Upper lobe of left lung (tissue), 6 donors: Measurements from ENCODE around the gene COL15A1. TPM values are rescaled to one million over a fixed set of nuclear protein-coding genes. Genes with fewer than 3 reads are reported as not detected.

Experiments
- ATAC-seq, 2 donors: fragments of 200-7000 bp; cut with Tn5 transposase; one replicate each; pipeline ENCODE4 v1.9.1; 2022; ENCODE audit warnings: mild to moderate bottlenecking in 2 of 2, moderate library complexity in 2 of 2; ENCODE audit not compliant: low FRiP score in 2 of 2
- DNase-seq, 2 donors: peaks; one replicate each; pipeline ENCODE4 v3.0.0-alpha.2; 2019 to 2020
- H3K27ac ChIP-seq, 4 donors: fragments of 200-600 bp; sonication (generic); one replicate each; pipeline ENCODE4 v1.5.1; 2016 to 2019
- H3K27me3 ChIP-seq, 4 donors: fragments of 200-600 bp; sonication (generic); one replicate each; pipeline ENCODE4 v1.5.1; 2017 to 2019
- H3K36me3 ChIP-seq, 4 donors: fragments of 200-600 bp; sonication (generic); one replicate each; pipeline ENCODE4 v1.5.1; 2016 to 2019
- H3K4me1 ChIP-seq, 4 donors: fragments of 200-600 bp; sonication (generic); one replicate each; pipeline ENCODE4 v1.5.1; 2018 to 2019
- H3K4me3 ChIP-seq, 4 donors: fragments of 200-600 bp; sonication (generic); one replicate each; pipeline ENCODE4 v1.5.1; 2017 to 2019; ENCODE audit warnings: mild to moderate bottlenecking in 2 of 4, moderate library complexity in 1 of 4
- H3K9me3 ChIP-seq, 4 donors: fragments of 200-600 bp; sonication (generic); one replicate each; pipeline ENCODE4 v1.5.1; 2018 to 2019
- CTCF ChIP-seq, 6 experiments: fragments of 450-650 bp in 4 of 6; fragments of 200-600 bp in 2 of 6; sonication (generic) in 2 of 6; IDR thresholded peaks; one replicate each; pipeline ENCODE4 v1.5.1; 2016 to 2019; ENCODE audit warnings: antibody characterized with exemption in 6 of 6
- EP300 ChIP-seq, 4 donors: sonication (generic); formaldehyde crosslinking; IDR thresholded peaks; one replicate each; pipeline ENCODE4 v1.5.1; 2017; ENCODE audit warnings: antibody characterized with exemption in 4 of 4, control low read depth in 2 of 4
- POLR2A ChIP-seq, 4 donors: fragments of 450-650 bp; IDR thresholded peaks; one replicate each; pipeline ENCODE4 v1.5.1; 2016 to 2017; ENCODE audit warnings: antibody characterized with exemption in 4 of 4, mild to moderate bottlenecking in 2 of 4
- POLR2AphosphoS5 ChIP-seq, 2 donors: sonication (generic); formaldehyde crosslinking; IDR thresholded peaks; one replicate each; pipeline ENCODE4 v1.5.1; 2017; ENCODE audit warnings: antibody characterized with exemption in 2 of 2
- WGBS, 2 donors: methylation state at CpG; one replicate each; pipeline ENCODE4 v1.1.5; 2017 to 2018; 5-methylcytosine and 5-hydroxymethylcytosine counted together
- total RNA-seq, 6 donors: library from RNA; depleted of rRNA in 4 of 6; stranded (reverse); fragments of >200 nt in 4 of 6; gene quantifications; one replicate each; pipeline versions ENCODE4 v1.1.0 to v1.2.1, GENCODE V29; 2016 to 2021
- donor health status: DM: no; HTN: no; CAD: no; lungs with moderate emphysema.
- donor health status: DM: no; HTN: yes; CAD: no; lungs with severe emphysema.

COL15A1 gene
- total RNA-seq, 6 donors from 2014 or later, result 1.0 to 17.9 (median 2.7) TPM

GRCh38 chr9:98913044-98913443 is 30.7 kb upstream of the COL15A1 start:
- Histone ChIP-seq H3K36me3 (no peaks in the 10 kb centered on the region), H3K27me3 (no peaks in the 10 kb centered on the region), H3K9me3 (no peaks in the 10 kb centered on the region), H3K4me1 (peaks cover 7 to 17% (median 10%) of the 10 kb centered on the region in 4 donors), H3K27ac (no peak overlapping the region), H3K4me3 (no peak overlapping the region)
- no peak for DNase-seq
- no peak for ATAC-seq
- WGBS, 2 donors, result 56 to 60% methylated on average over 4 of the region's 4 CpGs
- TF ChIP-seq POLR2A (IDR thresholded peaks at IDR 0.05) (no peak), CTCF (IDR thresholded peaks at IDR 0.05) (no peak), EP300 (IDR thresholded peaks at IDR 0.05) (no peak), POLR2AphosphoS5 (IDR thresholded peaks at IDR 0.05) (no peak)

- Histone ChIP-seq H3K4me1 (peaks cover under 1 to 11% (median 4%) of the 10 kb centered on the region in 4 donors), H3K27me3 (no peaks in the 10 kb centered on the region), H3K4me3 (no peak overlapping the region), H3K9me3 (no peaks in the 10 kb centered on the region), H3K27ac (no peak overlapping the region), H3K36me3 (no peaks in the 10 kb centered on the region)
- TF ChIP-seq POLR2A (IDR thresholded peaks at IDR 0.05) (no peak), EP300 (IDR thresholded peaks at IDR 0.05) (no peak), CTCF (IDR thresholded peaks at IDR 0.05) (no peak), POLR2AphosphoS5 (IDR thresholded peaks at IDR 0.05) (no peak)
- DNase-seq, result no peak
- ATAC-seq, result no peak
- 94 to 95% methylated on average over 7 of the region's 7 CpGs for whole genome bisulfite sequencing, 2 donors
Observed at GRCh38 chr9:98913705-98914104, 30.0 kb upstream of the COL15A1 start.

- Histone ChIP-seq H3K36me3 (no peaks in the 10 kb centered on the region), H3K4me1 (peaks cover 0 to 4% (median 0%) of the 10 kb centered on the region in 4 donors), H3K9me3 (no peaks in the 10 kb centered on the region), H3K4me3 (no peak overlapping the region), H3K27ac (no peak overlapping the region), H3K27me3 (no peaks in the 10 kb centered on the region)
- no peak for ATAC-seq
- 90 to 95% methylated on average over 3 of the region's 3 CpGs for WGBS, 2 donors
- no peak for DNase-seq
- TF ChIP-seq POLR2AphosphoS5 (IDR thresholded peaks at IDR 0.05) (no peak), CTCF (IDR thresholded peaks at IDR 0.05) (no peak), EP300 (IDR thresholded peaks at IDR 0.05) (no peak), POLR2A (IDR thresholded peaks at IDR 0.05) (no peak)
Observed at GRCh38 chr9:98915599-98915998, 28.1 kb upstream of the COL15A1 start.

- Histone ChIP-seq H3K9me3 (no peaks in the 10 kb centered on the region), H3K36me3 (no peaks in the 10 kb centered on the region), H3K27me3 (no peaks in the 10 kb centered on the region), H3K27ac (no peak overlapping the region), H3K4me3 (no peak overlapping the region), H3K4me1 (peaks cover 0 to 4% (median 0%) of the 10 kb centered on the region in 4 donors)
- ATAC-seq (peak in 1 of 2 donors; percentile 68), DNase-seq (peak in 1 of 2 donors; percentile 55)
- no peak for TF ChIP-seq EP300 (IDR thresholded peaks at IDR 0.05)
- no peak for TF ChIP-seq CTCF (IDR thresholded peaks at IDR 0.05)
- no peak for TF ChIP-seq POLR2A (IDR thresholded peaks at IDR 0.05)
- no peak for TF ChIP-seq POLR2AphosphoS5 (IDR thresholded peaks at IDR 0.05)
- WGBS, 2 donors, result 57 to 67% methylated on average over 5 to 9 of the region's 9 CpGs
Observed at GRCh38 chr9:98916660-98917059, 27.0 kb upstream of the COL15A1 start.

GRCh38 chr9:98917746-98918487 is 25.8 kb upstream of the COL15A1 start:
- Histone ChIP-seq H3K36me3 (no peaks in the 10 kb centered on the region), H3K4me3 (no peak overlapping the region), H3K9me3 (no peaks in the 10 kb centered on the region), H3K4me1 (peaks cover 0 to 4% (median 2%) of the 10 kb centered on the region in 4 donors), H3K27ac (no peak overlapping the region), H3K27me3 (no peaks in the 10 kb centered on the region)
- no peak for DNase-seq
- no peak for ATAC-seq
- TF ChIP-seq POLR2A (IDR thresholded peaks at IDR 0.05) (no peak), EP300 (IDR thresholded peaks at IDR 0.05) (no peak), CTCF (IDR thresholded peaks at IDR 0.05) (no peak), POLR2AphosphoS5 (IDR thresholded peaks at IDR 0.05) (no peak)
- WGBS, 2 donors, result 59 to 70% methylated on average over 5 of the region's 5 CpGs
